HL-60 (cell line): ENCODE measurements around the gene CNTN5.

ENCODE experiments used
- DNase-seq, 2 experiments: peaks; one replicate each; pipeline ENCODE4 v3.0.0-alpha.2; 2010 to 2020; ENCODE audit warnings: low read depth in 1 of 2, low spot score in 1 of 2
- H3K27ac ChIP-seq: fragments of 250-450 bp; sonication (Bioruptor Pico); replicated peaks from 2 replicates; pipeline ENCODE4 v1.5.1; 2020; ENCODE audit warnings: mild to moderate bottlenecking, moderate library complexity
- H3K27me3 ChIP-seq: fragments of 250-450 bp; sonication (Bioruptor Pico); 2 replicates; pipeline ENCODE4 v1.5.1; 2021; ENCODE audit warnings: mild to moderate bottlenecking, moderate library complexity; ENCODE audit not compliant: insufficient read depth, poor library complexity, severe bottlenecking
- H3K4me3 ChIP-seq: replicated peaks from 2 replicates; pipeline ENCODE4 v1.5.1; 2011; ENCODE audit warnings: mild to moderate bottlenecking, control low read depth, low read length; ENCODE audit not compliant: insufficient read depth
- GABPA ChIP-seq: IDR thresholded peaks from 2 replicates; pipeline ENCODE4 v1.6.1; 2012; ENCODE audit warnings: low read depth
- POLR2AphosphoS5 ChIP-seq: IDR thresholded peaks from 2 replicates; pipeline ENCODE4 v1.6.1; 2012; ENCODE audit warnings: low read depth
- SPI1 ChIP-seq: IDR thresholded peaks from 2 replicates; pipeline ENCODE4 v1.6.1; 2012; ENCODE audit warnings: low read depth, mild to moderate bottlenecking, borderline replicate concordance
- TF ChIP-seq, protein P1 (sequence below): IDR thresholded peaks from 2 replicates; pipeline ENCODE4 v1.6.1; 2012; ENCODE audit warnings: low read depth; ENCODE audit not compliant: insufficient replicate concordance
- TF ChIP-seq, protein P2 (sequence below): IDR thresholded peaks from one replicate; pipeline ENCODE4 v1.5.1; 2011; ENCODE audit warnings: low read length, control low read depth, inconsistent platforms; ENCODE audit not compliant: insufficient read depth

CNTN5 gene

DNA sequence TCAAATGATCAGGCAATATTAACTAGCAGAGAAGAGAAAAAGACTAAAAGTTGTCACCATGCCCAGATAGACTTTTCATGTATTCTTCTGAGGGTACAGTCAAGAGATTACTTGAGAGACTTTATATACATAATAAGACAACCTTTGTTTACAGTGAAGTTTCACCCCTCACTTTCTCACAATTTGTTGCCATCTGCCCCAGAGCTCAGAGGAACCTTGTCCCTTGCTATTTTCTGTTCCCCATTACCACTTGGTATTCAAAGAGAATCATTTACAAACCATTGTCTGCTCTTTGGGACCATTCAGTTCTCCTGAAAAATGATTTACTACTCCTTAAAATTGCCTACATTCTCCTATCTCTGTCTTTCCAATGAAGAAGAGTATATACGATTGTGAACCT is 544.6 kb downstream of the CNTN5 start:
- DNase-seq = no peak
- Histone ChIP-seq H3K27me3 (no peaks in the 10 kb centered on the region), H3K4me3 (no peak overlapping the region), H3K27ac (no peak overlapping the region)
- TF ChIP-seq, protein P1, sequence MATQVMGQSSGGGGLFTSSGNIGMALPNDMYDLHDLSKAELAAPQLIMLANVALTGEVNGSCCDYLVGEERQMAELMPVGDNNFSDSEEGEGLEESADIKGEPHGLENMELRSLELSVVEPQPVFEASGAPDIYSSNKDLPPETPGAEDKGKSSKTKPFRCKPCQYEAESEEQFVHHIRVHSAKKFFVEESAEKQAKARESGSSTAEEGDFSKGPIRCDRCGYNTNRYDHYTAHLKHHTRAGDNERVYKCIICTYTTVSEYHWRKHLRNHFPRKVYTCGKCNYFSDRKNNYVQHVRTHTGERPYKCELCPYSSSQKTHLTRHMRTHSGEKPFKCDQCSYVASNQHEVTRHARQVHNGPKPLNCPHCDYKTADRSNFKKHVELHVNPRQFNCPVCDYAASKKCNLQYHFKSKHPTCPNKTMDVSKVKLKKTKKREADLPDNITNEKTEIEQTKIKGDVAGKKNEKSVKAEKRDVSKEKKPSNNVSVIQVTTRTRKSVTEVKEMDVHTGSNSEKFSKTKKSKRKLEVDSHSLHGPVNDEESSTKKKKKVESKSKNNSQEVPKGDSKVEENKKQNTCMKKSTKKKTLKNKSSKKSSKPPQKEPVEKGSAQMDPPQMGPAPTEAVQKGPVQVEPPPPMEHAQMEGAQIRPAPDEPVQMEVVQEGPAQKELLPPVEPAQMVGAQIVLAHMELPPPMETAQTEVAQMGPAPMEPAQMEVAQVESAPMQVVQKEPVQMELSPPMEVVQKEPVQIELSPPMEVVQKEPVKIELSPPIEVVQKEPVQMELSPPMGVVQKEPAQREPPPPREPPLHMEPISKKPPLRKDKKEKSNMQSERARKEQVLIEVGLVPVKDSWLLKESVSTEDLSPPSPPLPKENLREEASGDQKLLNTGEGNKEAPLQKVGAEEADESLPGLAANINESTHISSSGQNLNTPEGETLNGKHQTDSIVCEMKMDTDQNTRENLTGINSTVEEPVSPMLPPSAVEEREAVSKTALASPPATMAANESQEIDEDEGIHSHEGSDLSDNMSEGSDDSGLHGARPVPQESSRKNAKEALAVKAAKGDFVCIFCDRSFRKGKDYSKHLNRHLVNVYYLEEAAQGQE = no peak
- TF ChIP-seq POLR2AphosphoS5 = no peak
- TF ChIP-seq, protein P2, sequence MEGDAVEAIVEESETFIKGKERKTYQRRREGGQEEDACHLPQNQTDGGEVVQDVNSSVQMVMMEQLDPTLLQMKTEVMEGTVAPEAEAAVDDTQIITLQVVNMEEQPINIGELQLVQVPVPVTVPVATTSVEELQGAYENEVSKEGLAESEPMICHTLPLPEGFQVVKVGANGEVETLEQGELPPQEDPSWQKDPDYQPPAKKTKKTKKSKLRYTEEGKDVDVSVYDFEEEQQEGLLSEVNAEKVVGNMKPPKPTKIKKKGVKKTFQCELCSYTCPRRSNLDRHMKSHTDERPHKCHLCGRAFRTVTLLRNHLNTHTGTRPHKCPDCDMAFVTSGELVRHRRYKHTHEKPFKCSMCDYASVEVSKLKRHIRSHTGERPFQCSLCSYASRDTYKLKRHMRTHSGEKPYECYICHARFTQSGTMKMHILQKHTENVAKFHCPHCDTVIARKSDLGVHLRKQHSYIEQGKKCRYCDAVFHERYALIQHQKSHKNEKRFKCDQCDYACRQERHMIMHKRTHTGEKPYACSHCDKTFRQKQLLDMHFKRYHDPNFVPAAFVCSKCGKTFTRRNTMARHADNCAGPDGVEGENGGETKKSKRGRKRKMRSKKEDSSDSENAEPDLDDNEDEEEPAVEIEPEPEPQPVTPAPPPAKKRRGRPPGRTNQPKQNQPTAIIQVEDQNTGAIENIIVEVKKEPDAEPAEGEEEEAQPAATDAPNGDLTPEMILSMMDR = no peak
- TF ChIP-seq GABPA = no peak
- TF ChIP-seq SPI1 = no peak

DNA sequence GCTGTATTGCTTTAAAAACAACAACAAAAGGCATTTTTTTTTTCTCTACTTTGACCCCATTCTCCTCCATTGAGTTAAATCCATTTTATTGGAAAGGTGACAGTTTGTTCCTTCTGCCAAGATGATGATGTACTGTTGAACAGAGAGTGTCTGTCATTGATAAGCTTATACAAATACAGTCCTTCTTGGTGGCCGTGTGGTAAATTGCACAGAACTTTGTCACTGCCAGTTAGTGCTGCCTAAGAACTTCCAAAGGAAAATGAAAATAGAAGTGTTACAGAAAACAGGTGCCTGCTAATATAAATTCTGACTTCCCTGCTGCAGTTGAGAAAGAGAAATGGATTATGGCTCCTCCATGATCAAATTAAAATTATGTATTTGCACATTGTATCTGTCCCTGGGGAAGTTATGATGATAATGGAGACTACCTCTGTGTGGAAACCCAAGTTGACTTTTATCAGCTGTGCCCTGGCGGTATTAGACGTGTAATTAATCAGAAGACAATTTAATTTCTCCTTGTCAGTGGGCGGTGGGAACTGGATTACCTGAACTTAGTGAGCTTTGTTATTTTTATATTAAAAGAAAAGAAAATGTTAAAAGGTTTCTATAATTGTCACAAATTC is 546.7 kb downstream of the CNTN5 start:
- DNase-seq = no peak
- Histone ChIP-seq H3K27ac (no peak overlapping the region), H3K4me3 (no peak overlapping the region), H3K27me3 (no peaks in the 10 kb centered on the region)
- TF ChIP-seq, protein P2 = no peak
- TF ChIP-seq, protein P1 = no peak
- TF ChIP-seq POLR2AphosphoS5 = no peak
- no peak for TF ChIP-seq GABPA
- TF ChIP-seq SPI1 = no peak

DNA sequence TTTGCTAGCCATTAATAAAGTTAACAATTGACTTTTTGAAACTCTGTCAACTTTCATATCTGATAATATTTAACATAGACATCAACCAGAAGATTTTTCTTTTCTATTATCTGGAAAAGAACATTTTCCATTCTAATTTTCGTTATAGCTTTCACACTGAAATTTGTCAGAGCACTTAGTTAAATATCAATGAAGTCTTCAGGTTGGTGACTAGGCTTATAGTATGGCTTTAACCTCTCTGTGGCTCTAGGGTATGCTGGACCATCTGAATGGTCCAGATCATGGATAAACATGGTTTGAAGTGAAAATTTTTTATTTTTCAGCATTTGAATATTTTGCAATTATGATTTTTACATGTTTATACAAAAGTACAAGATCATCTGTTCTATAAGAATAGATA is 548.1 kb downstream of the CNTN5 start:
- no peak overlapping the region for H3K4me3 ChIP-seq
- TF ChIP-seq SPI1 (no peak), GABPA (no peak), POLR2AphosphoS5 (no peak)
- TF ChIP-seq, protein P2 = no peak
- TF ChIP-seq, protein P1 = no peak
- no peak overlapping the region for H3K27ac ChIP-seq
- no peak for DNase-seq
- H3K27me3 ChIP-seq = no peaks in the 10 kb centered on the region
